ENCODE results near the gene PELI1.
A peak's percentile ranks its signal among the peaks of the same experiment; 100 is the strongest.

PELI1 gene

GRCh38 chr2:64144057-64145013 is at the start of gene PELI1:
TSS of gene PELI1 (minus strand) at chr2:64144420. CDS start at chr2:64108310, 36,110 bp downstream.
- peak; percentile 94 for DNase-seq (ENCODE audit: low spot score)

GRCh38 chr2:64193491-64193890 is 49.3 kb upstream of the PELI1 start:
- DNase-seq (ENCODE audit: low spot score): no peak

GRCh38 chr2:64192664-64193105 is 48.5 kb upstream of the PELI1 start:
- DNase-seq (ENCODE audit: low spot score): no peak

GRCh38 chr2:64192125-64192479 is 47.9 kb upstream of the PELI1 start:
- no peak for DNase-seq (ENCODE audit: low spot score)

GRCh38 chr2:64189586-64189985 is 45.4 kb upstream of the PELI1 start:
- DNase-seq (ENCODE audit: low spot score): no peak

- DNase-seq (ENCODE audit: low spot score): no peak
These were observed 44.9 kb upstream of the PELI1 start for GRCh38 chr2:64189167-64189566.

- no peak for DNase-seq (ENCODE audit: low spot score)
These were observed 42.7 kb upstream of the PELI1 start for GRCh38 chr2:64186699-64187605.

GRCh38 chr2:64179582-64180321 is 35.5 kb upstream of the PELI1 start:
- DNase-seq (ENCODE audit: low spot score): no peak

- DNase-seq (ENCODE audit: low spot score): no peak
These were observed 33.1 kb upstream of the PELI1 start for GRCh38 chr2:64177315-64177714.

- no peak for DNase-seq (ENCODE audit: low spot score)
These were observed 31.4 kb upstream of the PELI1 start for GRCh38 chr2:64175419-64176197.

- no peak for DNase-seq (ENCODE audit: low spot score)
These were observed 29.2 kb upstream of the PELI1 start for GRCh38 chr2:64173156-64174135.

- no peak for DNase-seq (ENCODE audit: low spot score)
These were observed 24.5 kb upstream of the PELI1 start for GRCh38 chr2:64168756-64169155.

- DNase-seq (ENCODE audit: low spot score): no peak
These were observed 24.0 kb upstream of the PELI1 start for GRCh38 chr2:64168201-64168600.

- no peak for DNase-seq (ENCODE audit: low spot score)
These were observed 22.6 kb upstream of the PELI1 start for GRCh38 chr2:64166637-64167420.

- no peak for DNase-seq (ENCODE audit: low spot score)
These were observed 22.0 kb upstream of the PELI1 start for GRCh38 chr2:64166212-64166611.

GRCh38 chr2:64165706-64166105 is 21.5 kb upstream of the PELI1 start:
- no peak for DNase-seq (ENCODE audit: low spot score)

GRCh38 chr2:64164629-64165028 is 20.4 kb upstream of the PELI1 start:
- DNase-seq (ENCODE audit: low spot score): no peak

- no peak for DNase-seq (ENCODE audit: low spot score)
These were observed 18.3 kb upstream of the PELI1 start for GRCh38 chr2:64162516-64162915.

GRCh38 chr2:64157792-64158191 is 13.6 kb upstream of the PELI1 start:
- DNase-seq (ENCODE audit: low spot score): no peak
